Measurements from ENCODE around the gene ZPBP. TPM values are rescaled to one million over a fixed set of nuclear protein-coding genes. Genes with fewer than 3 reads are reported as not detected.

Gene ZPBP
- total and polyA plus RNA-seq, 2 donors (not counting 3 experiments of a cell fraction or from before 2014, with no cell fraction given), result not detected

- no peaks in the 10 kb centered on the region for H3K4me1 ChIP-seq (ENCODE audit: control insufficient read depth, extremely low read depth, insufficient read depth, low read length)
- no peak for FAIRE-seq
- no peaks in the 10 kb centered on the region for H3K36me3 ChIP-seq (ENCODE audit: control insufficient read depth in 2 of 2, extremely low read depth in 1 of 2, insufficient read depth in 2 of 2, low read length in 2 of 2)
- no peaks in the 10 kb centered on the region for H3K27me3 ChIP-seq (ENCODE audit: control insufficient read depth in 2 of 2, insufficient read depth in 2 of 2, low read length in 2 of 2)
- TF ChIP-seq POLR2A (IDR thresholded peaks at IDR 0.05; ENCODE audit: low read depth, low read length), result no peak
- TF ChIP-seq FOS (IDR thresholded peaks at IDR 0.05; ENCODE audit: borderline replicate concordance, insufficient read depth, low read length), result no peak
- TF ChIP-seq, protein P1, sequence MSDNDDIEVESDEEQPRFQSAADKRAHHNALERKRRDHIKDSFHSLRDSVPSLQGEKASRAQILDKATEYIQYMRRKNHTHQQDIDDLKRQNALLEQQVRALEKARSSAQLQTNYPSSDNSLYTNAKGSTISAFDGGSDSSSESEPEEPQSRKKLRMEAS (IDR thresholded peaks at IDR 0.05; ENCODE audit: insufficient read depth, insufficient read length), result no peak
- TF ChIP-seq EZH2 (IDR thresholded peaks at IDR 0.05; ENCODE audit: borderline replicate concordance, low read depth, low read length, severe bottlenecking), result no peak
- no peak for TF ChIP-seq JUN (IDR thresholded peaks at IDR 0.05; ENCODE audit: borderline replicate concordance, insufficient read depth, insufficient read length, low read depth)
- TF ChIP-seq MYC (IDR thresholded peaks at IDR 0.05; ENCODE audit: low read depth, low read length), result no peak
- no peak for TF ChIP-seq CTCF (IDR thresholded peaks at IDR 0.05; ENCODE audit: extremely low read depth in 1 of 2, insufficient read depth in 1 of 2, low read depth in 1 of 2, low read length in 2 of 2)
- TF ChIP-seq GATA2 (IDR thresholded peaks at IDR 0.05; ENCODE audit: insufficient read depth, insufficient read length, low read depth, low read length), result no peak
- no peak for TF ChIP-seq POLR2AphosphoS5 (IDR thresholded peaks at IDR 0.05; ENCODE audit: insufficient read depth, low read depth, low read length)
- H4K20me1 ChIP-seq (replicated peaks; ENCODE audit: control insufficient read depth, extremely low read depth, insufficient read depth, low read length), result no peaks in the 10 kb centered on the region
- no peak overlapping the region for H3K4me2 ChIP-seq (ENCODE audit: insufficient read depth, low read length)
- no peak overlapping the region for H3K4me3 ChIP-seq (replicated peaks in 1 of 3; ENCODE audit: insufficient read depth in 1 of 3, low read depth in 1 of 3, low read length in 3 of 3)
- POLR2A ChIA-PET, result no interaction called here
- no peak overlapping the region for H3K27ac ChIP-seq (ENCODE audit: insufficient read depth, low read depth, low read length)
- H3K9me1 ChIP-seq (replicated peaks; ENCODE audit: control insufficient read depth, extremely low read depth, insufficient read depth, low read length), result no peaks in the 10 kb centered on the region
- dilution Hi-C loops (cut with MboI; ENCODE audit: extremely low pct_ligation_motif_present, low sequenced_read_pairs) (no loop called here), intact Hi-C loops (cut with micrococcal nuclease) (no loop called here)
- DNase-seq (ENCODE audit: low read depth, low spot score), result no peak
- H3K9ac ChIP-seq (replicated peaks; ENCODE audit: extremely low read depth, insufficient read depth, low read length), result no peak overlapping the region
- no peaks in the 10 kb centered on the region for H3K9me3 ChIP-seq (replicated peaks; ENCODE audit: control insufficient read depth, insufficient read depth, low read length)
- no TSS peak for BruUV-seq (replicated peaks)
- CTCF ChIA-PET, result no interaction called here
- H2AFZ ChIP-seq (ENCODE audit: low read depth, low read length), result no peak overlapping the region
- H3K79me2 ChIP-seq (ENCODE audit: control insufficient read depth, insufficient read depth, low read length), result no peaks in the 10 kb centered on the region
Observed at GRCh38 chr7:49893131-49893530, 199.9 kb downstream of the ZPBP start.

All from endothelial cell of umbilical vein (primary cell).